ENCODE results near the gene KREMEN2. TPM values are rescaled to one million over a fixed set of nuclear protein-coding genes. Genes with fewer than 3 reads are reported as not detected.
A peak's percentile ranks its signal among the peaks of the same experiment; 100 is the strongest.

Gene KREMEN2
- total and polyA plus RNA-seq, 9 of the 15 experiments (the other 6 are each of a cell fraction or from before 2014, with no cell fraction given), result 0.04 to 7.7 (median 1.5) TPM; not detected in 1

GRCh38 chr16:3007059-3007956 is 43.2 kb downstream of the KREMEN2 start (continued):
- TF ChIP-seq LCOR (CRISPR knock-in tag; IDR thresholded peaks at IDR 0.05) (peak; percentile 57; the same call in 1 of the 2 replicates), EZH2 (IDR thresholded peaks at IDR 0.05; ENCODE audit: borderline replicate concordance, low read depth, low read length) (no peak), ZNF830 (CRISPR knock-in tag; IDR thresholded peaks at IDR 0.05) (no peak), HMG20B (CRISPR knock-in tag; IDR thresholded peaks at IDR 0.05) (no peak), ZNF184 (CRISPR knock-in tag; IDR thresholded peaks at IDR 0.05) (no peak), ZNF512 (tag; IDR thresholded peaks at IDR 0.05) (no peak), TAF15 (IDR thresholded peaks at IDR 0.05; ENCODE audit: low read depth, low read length) (no peak), ID3 (CRISPR knock-in tag; IDR thresholded peaks at IDR 0.05) (no peak), ID3 (tag; IDR thresholded peaks at IDR 0.05) (0 out of 2 replicates have a peak, but pooled peaks have one; percentile 19), KHSRP (IDR thresholded peaks at IDR 0.05) (no peak), NCOA4 (IDR thresholded peaks at IDR 0.05; ENCODE audit: partially characterized antibody) (no peak), HDGF (IDR thresholded peaks at IDR 0.05) (no peak), ZNF507 (tag; conservative IDR thresholded peaks at IDR 0.05) (no peak), MXD1 (CRISPR knock-in tag; IDR thresholded peaks at IDR 0.05; ENCODE audit: borderline replicate concordance, poor library complexity, severe bottlenecking) (no peak), NFIC (IDR thresholded peaks at IDR 0.05) (peak; percentile 57), MYBL2 (IDR thresholded peaks at IDR 0.05; ENCODE audit: low read depth) (no peak), MYBL2 (CRISPR knock-in tag; IDR thresholded peaks at IDR 0.05; ENCODE audit: borderline replicate concordance) (no peak), ZFPM2 (CRISPR knock-in tag; IDR thresholded peaks at IDR 0.05) (no peak), ZFX (CRISPR knock-in tag; IDR thresholded peaks at IDR 0.05) (peak; percentile 66)
- TF ChIP-seq, protein P1, sequence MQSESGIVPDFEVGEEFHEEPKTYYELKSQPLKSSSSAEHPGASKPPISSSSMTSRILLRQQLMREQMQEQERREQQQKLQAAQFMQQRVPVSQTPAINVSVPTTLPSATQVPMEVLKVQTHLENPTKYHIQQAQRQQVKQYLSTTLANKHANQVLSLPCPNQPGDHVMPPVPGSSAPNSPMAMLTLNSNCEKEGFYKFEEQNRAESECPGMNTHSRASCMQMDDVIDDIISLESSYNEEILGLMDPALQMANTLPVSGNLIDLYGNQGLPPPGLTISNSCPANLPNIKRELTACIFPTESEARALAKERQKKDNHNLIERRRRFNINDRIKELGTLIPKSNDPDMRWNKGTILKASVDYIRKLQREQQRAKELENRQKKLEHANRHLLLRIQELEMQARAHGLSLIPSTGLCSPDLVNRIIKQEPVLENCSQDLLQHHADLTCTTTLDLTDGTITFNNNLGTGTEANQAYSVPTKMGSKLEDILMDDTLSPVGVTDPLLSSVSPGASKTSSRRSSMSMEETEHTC (IDR thresholded peaks at IDR 0.05), result no peak
- TF ChIP-seq, protein P2, sequence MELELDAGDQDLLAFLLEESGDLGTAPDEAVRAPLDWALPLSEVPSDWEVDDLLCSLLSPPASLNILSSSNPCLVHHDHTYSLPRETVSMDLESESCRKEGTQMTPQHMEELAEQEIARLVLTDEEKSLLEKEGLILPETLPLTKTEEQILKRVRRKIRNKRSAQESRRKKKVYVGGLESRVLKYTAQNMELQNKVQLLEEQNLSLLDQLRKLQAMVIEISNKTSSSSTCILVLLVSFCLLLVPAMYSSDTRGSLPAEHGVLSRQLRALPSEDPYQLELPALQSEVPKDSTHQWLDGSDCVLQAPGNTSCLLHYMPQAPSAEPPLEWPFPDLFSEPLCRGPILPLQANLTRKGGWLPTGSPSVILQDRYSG (tag; conservative IDR thresholded peaks at IDR 0.05; ENCODE audit: low read depth), result peak; percentile 8; the same call in 1 of the 2 replicates
- TF ChIP-seq, protein P3, sequence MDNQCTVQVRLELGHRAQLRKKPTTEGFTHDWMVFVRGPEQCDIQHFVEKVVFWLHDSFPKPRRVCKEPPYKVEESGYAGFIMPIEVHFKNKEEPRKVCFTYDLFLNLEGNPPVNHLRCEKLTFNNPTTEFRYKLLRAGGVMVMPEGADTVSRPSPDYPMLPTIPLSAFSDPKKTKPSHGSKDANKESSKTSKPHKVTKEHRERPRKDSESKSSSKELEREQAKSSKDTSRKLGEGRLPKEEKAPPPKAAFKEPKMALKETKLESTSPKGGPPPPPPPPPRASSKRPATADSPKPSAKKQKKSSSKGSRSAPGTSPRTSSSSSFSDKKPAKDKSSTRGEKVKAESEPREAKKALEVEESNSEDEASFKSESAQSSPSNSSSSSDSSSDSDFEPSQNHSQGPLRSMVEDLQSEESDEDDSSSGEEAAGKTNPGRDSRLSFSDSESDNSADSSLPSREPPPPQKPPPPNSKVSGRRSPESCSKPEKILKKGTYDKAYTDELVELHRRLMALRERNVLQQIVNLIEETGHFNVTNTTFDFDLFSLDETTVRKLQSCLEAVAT (IDR thresholded peaks at IDR 0.05), result no peak; a peak in 1 of 4 replicates

Measured in K562 (cell line).